ENCODE measurements around the gene SMARCA2.

The SMARCA2 gene

GRCh38 chr9:2151171-2151570, 136.0 kb downstream of the SMARCA2 start:
- no peak for DNase-seq

GRCh38 chr9:2152966-2153629, 138.0 kb downstream of the SMARCA2 start:
- no peak for DNase-seq

DNA sequence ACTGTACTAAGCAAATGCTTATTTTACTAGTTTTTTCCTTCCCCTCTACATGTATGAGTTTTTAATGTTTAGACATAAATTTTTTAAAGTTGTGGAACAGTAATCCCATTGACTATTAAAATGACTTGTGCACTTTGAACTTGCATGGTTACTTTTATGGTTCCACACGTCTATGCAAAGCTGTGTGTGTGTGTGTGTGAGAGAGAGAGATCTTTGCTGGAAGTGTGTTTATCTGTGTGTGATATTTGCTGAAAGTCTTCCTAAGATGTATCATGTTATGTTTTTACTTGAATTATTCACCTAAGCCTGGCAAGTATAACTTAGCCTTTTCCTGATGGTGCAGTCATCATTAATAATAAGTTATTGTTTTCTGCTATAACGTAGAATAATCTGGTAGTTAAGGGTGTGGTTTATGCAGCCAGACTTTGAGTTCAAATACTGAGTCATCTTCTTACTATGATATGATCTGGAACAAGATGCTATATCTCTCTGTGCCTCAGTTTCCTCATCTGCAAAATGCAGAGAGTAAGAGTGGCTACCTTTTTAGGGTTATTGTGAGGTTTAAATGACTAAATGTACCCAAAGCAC, 138.6 kb downstream of the SMARCA2 start:
- no peak for DNase-seq

- DNase-seq = no peak
Measured at GRCh38 chr9:2154731-2155130, 139.6 kb downstream of the SMARCA2 start.

DNA sequence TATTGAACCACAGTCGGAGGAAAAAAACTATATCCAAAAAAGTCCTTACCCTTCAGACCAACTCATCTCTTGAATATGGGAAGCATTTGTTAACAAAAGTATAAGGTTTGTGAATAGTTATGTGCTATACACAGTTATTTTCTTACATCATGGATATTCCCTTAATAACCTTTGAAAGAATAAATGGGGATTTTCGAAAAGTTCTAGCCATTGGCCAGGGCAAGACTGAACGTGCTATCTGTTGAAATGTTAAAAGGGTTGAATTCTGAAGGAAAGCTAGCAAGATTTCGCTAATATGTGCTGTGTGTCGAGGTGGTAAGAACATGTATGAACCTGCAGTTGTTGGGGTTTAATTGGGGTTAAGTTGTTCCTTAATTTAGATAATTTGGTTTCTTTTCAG, 140.8 kb downstream of the SMARCA2 start:
- no peak for DNase-seq

DNA sequence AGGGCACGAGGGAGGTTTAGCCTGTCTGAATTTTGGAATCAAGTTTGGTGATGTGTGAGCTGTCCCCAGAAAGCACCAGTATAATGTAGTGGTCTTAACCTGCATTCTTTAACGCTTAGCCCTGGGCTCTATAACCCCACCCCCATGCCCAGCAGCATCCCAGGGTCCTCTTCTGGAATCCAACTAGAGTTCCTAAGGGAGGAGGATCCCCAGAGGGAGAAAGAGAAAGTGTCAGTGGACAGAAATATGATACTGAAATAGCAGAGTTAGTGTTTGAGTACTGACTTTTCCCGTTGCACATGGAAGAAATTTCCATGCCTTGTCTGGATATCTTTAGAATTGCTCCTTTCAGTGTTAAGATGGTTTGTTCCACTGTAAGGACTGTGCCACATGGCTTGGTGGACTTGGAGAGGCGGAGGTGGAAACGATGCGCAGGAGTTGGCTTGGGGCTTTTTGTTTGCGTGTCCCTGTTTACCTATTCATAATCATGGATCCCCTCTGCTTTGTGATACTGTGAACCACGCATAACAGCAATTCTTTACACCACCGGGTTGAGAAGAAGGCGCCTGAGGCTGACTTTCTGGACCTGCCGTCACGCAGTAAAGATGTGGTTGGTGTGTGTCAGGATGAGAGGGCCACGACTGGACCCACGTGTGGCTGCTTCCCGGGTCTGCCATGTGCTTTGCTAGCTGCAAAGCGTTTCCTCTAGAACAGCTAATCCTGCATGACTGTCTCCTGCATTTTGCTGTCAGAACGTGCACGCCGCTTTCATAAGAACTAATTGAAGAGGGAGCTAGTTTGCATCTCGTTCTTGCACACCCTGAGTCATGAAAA, 142.3 kb downstream of the SMARCA2 start:
- peak; percentile 69 to 70 for DNase-seq

GRCh38 chr9:2158111-2158610, 143.0 kb downstream of the SMARCA2 start:
- peak; percentile 45 to 47 for DNase-seq

DNA sequence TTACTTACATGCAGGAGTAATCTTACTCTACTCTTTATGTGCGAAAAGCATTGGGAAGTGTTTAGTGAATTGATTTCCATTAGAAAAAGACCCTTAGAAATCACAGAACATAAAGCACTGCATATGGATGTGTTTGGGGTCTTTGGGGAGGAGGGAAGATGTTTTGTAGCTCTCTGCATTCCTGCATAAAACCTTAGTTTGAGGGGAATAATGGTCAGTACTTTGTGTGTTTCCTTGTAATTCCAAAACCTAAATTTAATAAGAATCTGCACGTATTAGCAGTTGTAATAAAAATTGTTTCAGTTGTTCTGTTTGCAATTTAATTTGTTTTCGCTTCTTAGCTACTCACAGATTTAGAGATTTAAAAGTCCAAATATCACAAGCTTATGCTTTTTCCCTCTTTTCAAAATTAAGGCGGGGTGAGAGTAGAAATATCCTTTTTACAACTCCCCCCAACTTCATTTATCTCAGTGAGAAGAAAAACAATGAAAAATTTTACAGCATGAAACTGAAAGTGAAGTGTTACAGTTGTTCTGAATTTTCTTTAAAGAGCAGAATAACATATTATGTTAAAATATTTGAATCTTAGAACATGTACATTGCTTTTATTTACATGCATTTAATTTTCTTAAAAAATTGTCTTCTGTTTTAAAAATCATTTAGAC, 143.8 kb downstream of the SMARCA2 start:
- no peak for DNase-seq

GRCh38 chr9:2159521-2160454, 144.6 kb downstream of the SMARCA2 start:
- peak; percentile 26 for DNase-seq

- DNase-seq = no peak
Measured at GRCh38 chr9:2161661-2162060, 146.5 kb downstream of the SMARCA2 start.

- no peak for DNase-seq
Measured at GRCh38 chr9:2163231-2163885, 148.2 kb downstream of the SMARCA2 start.

GRCh38 chr9:2164268-2164667, 149.1 kb downstream of the SMARCA2 start:
- DNase-seq = no peak

- no peak for DNase-seq
Measured at GRCh38 chr9:2166203-2166602, 151.1 kb downstream of the SMARCA2 start.

- DNase-seq = no peak
Measured at GRCh38 chr9:2169035-2169434, 153.9 kb downstream of the SMARCA2 start.

DNA sequence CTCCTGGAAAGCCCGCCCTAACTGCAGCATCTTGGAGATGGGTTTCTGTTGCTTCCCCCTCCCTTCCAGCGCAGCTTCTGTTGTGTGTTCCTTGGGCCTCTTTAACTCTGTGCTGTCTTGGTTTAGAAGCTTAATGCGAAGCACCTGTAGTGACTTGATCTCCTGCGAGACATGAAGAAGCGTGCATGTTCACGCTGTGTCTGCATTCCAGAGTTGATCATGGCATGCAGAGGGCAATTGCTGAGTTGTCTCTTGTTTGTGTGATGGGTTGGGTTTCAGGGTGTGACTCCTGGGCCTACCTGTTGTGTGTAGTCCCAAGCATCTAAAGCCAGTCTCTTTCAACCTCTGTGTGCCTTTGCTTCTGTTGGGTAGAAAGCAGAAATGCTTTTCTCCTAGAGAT, 155.6 kb downstream of the SMARCA2 start:
- no peak for DNase-seq

DNA sequence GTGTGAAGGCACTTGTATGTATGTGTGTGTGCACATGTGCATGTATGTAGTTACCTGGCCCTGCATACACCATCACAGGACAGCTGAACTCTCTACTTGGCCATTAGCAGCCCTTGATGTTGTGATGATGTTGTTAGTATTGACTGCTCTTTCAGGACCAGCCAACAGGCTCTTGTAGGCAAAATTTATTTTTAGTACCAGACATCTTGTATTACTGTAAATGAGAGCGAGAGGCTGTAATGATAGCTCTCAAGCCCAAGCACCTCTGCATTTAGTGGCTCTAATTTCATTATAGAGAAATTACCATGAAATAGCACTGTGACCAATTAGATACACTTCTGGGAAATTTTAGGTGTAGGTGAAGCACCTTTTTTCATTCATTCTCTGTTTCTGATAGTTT, 158.0 kb downstream of the SMARCA2 start:
- no peak for DNase-seq

GRCh38 chr9:2173861-2174260, 158.7 kb downstream of the SMARCA2 start:
- DNase-seq = no peak

GRCh38 chr9:2174306-2174705, 159.2 kb downstream of the SMARCA2 start:
- no peak for DNase-seq

DNA sequence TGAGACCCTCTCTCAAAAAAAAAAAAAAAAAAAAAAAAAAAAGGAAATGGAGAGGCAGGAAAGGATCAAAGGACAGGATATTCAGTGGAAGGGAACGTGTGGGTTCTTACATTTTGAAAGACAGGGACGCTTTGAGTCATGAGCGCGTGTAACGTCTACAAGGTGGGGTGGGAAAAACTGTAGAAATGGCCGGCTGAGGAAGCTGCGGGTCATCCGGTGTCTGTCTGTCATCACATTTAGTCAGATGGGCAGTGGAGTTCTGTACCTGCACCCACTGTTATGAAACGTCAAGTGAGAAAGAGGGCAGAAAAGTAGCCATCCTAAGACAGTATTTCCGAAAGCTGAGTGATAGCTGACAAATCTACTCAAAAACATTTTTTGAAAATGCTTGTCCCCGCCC, 159.8 kb downstream of the SMARCA2 start:
- DNase-seq = no peak

DNA sequence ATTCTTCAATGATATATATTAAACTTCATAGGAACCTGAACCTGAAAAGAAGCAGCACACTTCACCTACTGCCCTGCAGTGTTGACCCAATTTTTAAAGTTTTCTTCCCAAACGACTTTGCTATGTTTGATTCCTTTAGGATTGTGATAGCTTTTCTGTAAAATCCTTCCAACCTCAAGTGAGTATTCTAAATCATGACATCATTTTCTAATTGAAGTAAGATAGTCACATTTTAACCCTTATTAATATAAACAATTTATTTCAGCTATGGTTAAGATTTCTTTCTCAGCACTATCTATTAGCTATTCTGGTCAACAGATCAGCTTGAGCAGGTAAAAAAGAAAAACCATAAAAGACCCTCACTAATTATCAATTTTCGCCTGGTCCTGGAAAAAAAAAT, 162.0 kb downstream of the SMARCA2 start:
- no peak for DNase-seq

DNA sequence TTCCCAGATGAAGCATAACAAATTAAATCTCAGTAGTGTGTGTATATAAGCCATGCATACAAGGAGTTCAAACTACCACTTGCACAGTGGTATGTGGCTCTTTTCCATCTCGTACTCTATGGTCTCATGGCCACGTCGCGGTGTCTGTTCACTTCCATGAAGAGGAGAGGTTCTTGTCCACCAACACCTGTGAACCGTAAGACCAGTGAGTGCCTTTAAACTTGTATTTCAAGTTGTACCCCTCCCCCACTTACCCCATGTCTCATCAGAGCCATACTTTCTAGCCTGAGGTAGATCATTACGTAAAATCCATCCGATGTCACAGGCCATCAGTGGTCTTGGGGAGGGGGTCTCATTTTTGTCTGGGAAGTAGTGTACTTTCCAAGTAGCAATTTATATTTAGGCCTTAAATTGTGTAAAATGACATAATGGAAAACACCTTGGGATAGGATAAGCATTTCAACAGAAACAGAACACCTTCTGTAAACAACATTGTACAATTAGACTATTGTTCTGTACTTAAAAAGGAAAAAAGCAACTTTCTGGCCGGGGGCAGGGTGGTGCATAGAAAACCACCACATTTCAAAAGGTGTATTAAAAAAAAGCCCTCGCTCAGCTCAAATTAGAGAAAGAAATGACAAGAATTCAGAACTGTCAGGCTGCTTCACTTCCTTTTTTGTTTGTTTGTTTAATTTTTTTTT, 163.0 kb downstream of the SMARCA2 start:
- DNase-seq = no peak

Measured in activated T-cell treated with anti-CD3 and anti-CD28 coated beads, Interleukin-2, amount 50 U/mL, for 48 hours (primary cell).